ENCODE results near the gene FYN.

DNA sequence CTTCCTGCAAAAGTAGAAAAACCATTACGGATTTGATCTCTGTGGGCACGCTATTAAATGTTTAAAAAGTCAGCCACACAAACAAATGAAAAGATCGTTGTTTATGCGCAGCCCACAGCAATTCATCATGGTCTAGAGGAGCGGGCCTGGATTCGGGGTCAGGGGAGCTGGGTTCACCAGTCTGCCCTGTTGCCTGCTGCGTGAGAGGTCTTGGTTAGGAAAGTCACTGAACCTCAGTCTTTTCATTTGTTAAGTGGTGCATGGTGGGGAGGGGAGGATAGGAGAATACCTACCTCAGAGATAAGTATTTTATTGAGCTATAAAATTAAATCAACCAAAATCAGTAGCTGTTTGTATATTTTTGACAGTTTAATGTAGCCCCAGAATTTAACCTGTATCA, 47.3 kb upstream of the FYN start:
- TF ChIP-seq POLR2AphosphoS5 (IDR thresholded peaks at IDR 0.05; ENCODE audit: low read length) = no peak
- TF ChIP-seq GABPA (IDR thresholded peaks at IDR 0.05; ENCODE audit: low read depth) = no peak
- TF ChIP-seq YY1 (IDR thresholded peaks at IDR 0.05; ENCODE audit: low read depth, low read length) = no peak
- TF ChIP-seq BRCA1 (IDR thresholded peaks at IDR 0.05; ENCODE audit: low read depth, low read length) = no peak
